Mesendoderm (in vitro differentiated cells): Measurements from ENCODE around the gene SLC35A3.

Experiments used
- DNase-seq: peaks from one replicate; pipeline ENCODE4 v3.0.0; 2013
- H2AK5ac ChIP-seq: 2 replicates; pipeline ENCODE4 v1.6.1; 2013; ENCODE audit warnings: low read length, inconsistent platforms
- H2BK120ac ChIP-seq: 2 replicates; pipeline ENCODE4 v1.6.1; 2013; ENCODE audit warnings: low read depth, mild to moderate bottlenecking, low read length, moderate library complexity, mixed read lengths
- H2BK15ac ChIP-seq: replicated peaks from 2 replicates; pipeline ENCODE4 v1.6.1; 2013; ENCODE audit warnings: low read depth, mild to moderate bottlenecking, moderate library complexity
- H2BK5ac ChIP-seq: 2 replicates; pipeline ENCODE4 v1.6.1; 2013; ENCODE audit warnings: low read length, inconsistent platforms
- H3K18ac ChIP-seq: 2 replicates; pipeline ENCODE4 v1.6.1; 2013; ENCODE audit warnings: mild to moderate bottlenecking, low read length, mixed read lengths
- H3K23ac ChIP-seq: one replicate; pipeline ENCODE4 v1.6.1; 2013; ENCODE audit warnings: low read length
- H3K27ac ChIP-seq: 2 replicates; pipeline ENCODE4 v1.5.1; 2013; ENCODE audit warnings: low read depth, mild to moderate bottlenecking, inconsistent platforms, low read length, moderate library complexity
- H3K27me3 ChIP-seq: 2 replicates; pipeline ENCODE4 v1.6.1; 2013; ENCODE audit warnings: low read length, control low read depth, mild to moderate bottlenecking, inconsistent platforms; ENCODE audit not compliant: insufficient read depth, poor library complexity
- H3K36me3 ChIP-seq: 2 replicates; pipeline ENCODE4 v1.6.1; 2013; ENCODE audit warnings: low read length, inconsistent platforms; ENCODE audit not compliant: control insufficient read depth, insufficient read depth
- H3K4ac ChIP-seq: one replicate; pipeline ENCODE4 v1.6.1; 2013; ENCODE audit warnings: low read depth, mild to moderate bottlenecking, low read length, moderate library complexity
- H3K4me1 ChIP-seq: 2 replicates; pipeline ENCODE4 v1.6.1; 2013; ENCODE audit warnings: low read depth, low read length, inconsistent platforms; ENCODE audit not compliant: control insufficient read depth
- H3K4me2 ChIP-seq: 2 replicates; pipeline ENCODE4 v1.6.1; 2013; ENCODE audit warnings: low read length
- H3K4me3 ChIP-seq: 2 replicates; pipeline ENCODE4 v1.5.1; 2013; ENCODE audit warnings: mild to moderate bottlenecking, low read length
- H3K56ac ChIP-seq: one replicate; pipeline ENCODE4 v1.6.1; 2013; ENCODE audit warnings: low read length
- H3K79me1 ChIP-seq: 2 replicates; pipeline ENCODE4 v1.6.1; 2013; ENCODE audit warnings: low read length, inconsistent platforms
- H3K79me2 ChIP-seq: 2 replicates; pipeline ENCODE4 v1.6.1; 2013; ENCODE audit warnings: mild to moderate bottlenecking, low read length; ENCODE audit not compliant: control insufficient read depth, insufficient read depth
- H3K9ac ChIP-seq: 2 replicates; pipeline ENCODE4 v1.6.1; 2013; ENCODE audit warnings: low read length, inconsistent platforms
- H4K5ac ChIP-seq: one replicate; pipeline ENCODE4 v1.6.1; 2013; ENCODE audit warnings: low read length
- H4K8ac ChIP-seq: one replicate; pipeline ENCODE4 v1.6.1; 2013; ENCODE audit warnings: low read depth, mild to moderate bottlenecking, control low read depth, low read length, moderate library complexity
- WGBS: extraction: QIAGEN DNeasy Blood & Tissue Kit; methylation state at CpG from one replicate; pipeline ENCODE4 v1.1.7; 2013; ENCODE audit warnings: low lambda C conversion rate, missing lambda C conversion rate; ENCODE audit not compliant: insufficient coverage; ENCODE audit errors: extremely low coverage; 5-methylcytosine and 5-hydroxymethylcytosine counted together

The SLC35A3 gene

GRCh38 chr1:99996951-99997350 lies 27.2 kb downstream of the SLC35A3 start:
- Histone ChIP-seq H3K4me1 (no peaks in the 10 kb centered on the region), H2BK15ac (no peak overlapping the region), H3K18ac (no peak overlapping the region), H3K79me1 (no peaks in the 10 kb centered on the region), H3K56ac (no peak overlapping the region), H3K4me2 (no peak overlapping the region), H3K4me3 (no peak overlapping the region), H3K9ac (no peak overlapping the region), H4K5ac (no peak overlapping the region), H3K4ac (no peak overlapping the region), H2AK5ac (no peak overlapping the region), H4K8ac (no peak overlapping the region), H3K79me2 (no peaks in the 10 kb centered on the region), H3K36me3 (no peaks in the 10 kb centered on the region), H2BK120ac (no peak overlapping the region), H2BK5ac (no peak overlapping the region), H3K27me3 (no peaks in the 10 kb centered on the region), H3K23ac (no peak overlapping the region), H3K27ac (no peak overlapping the region)
- no peak for DNase-seq
- WGBS, result no CpG with 5 or more reads among the region's 4 CpGs

GRCh38 chr1:100001462-100001861 lies 31.7 kb downstream of the SLC35A3 start:
- Histone ChIP-seq H3K4me1 (no peaks in the 10 kb centered on the region), H4K8ac (no peak overlapping the region), H3K27ac (no peak overlapping the region), H3K36me3 (no peaks in the 10 kb centered on the region), H2AK5ac (no peak overlapping the region), H3K56ac (no peak overlapping the region), H3K9ac (no peak overlapping the region), H3K4me2 (no peak overlapping the region), H3K79me1 (peaks cover 3% of the 10 kb centered on the region), H2BK15ac (no peak overlapping the region), H3K27me3 (no peaks in the 10 kb centered on the region), H3K18ac (no peak overlapping the region), H2BK5ac (no peak overlapping the region), H3K4ac (no peak overlapping the region), H3K4me3 (no peak overlapping the region), H2BK120ac (no peak overlapping the region), H3K23ac (no peak overlapping the region), H4K5ac (no peak overlapping the region), H3K79me2 (no peaks in the 10 kb centered on the region)
- WGBS, result no CpG with 5 or more reads among the region's 2 CpGs
- DNase-seq, result no peak

DNA sequence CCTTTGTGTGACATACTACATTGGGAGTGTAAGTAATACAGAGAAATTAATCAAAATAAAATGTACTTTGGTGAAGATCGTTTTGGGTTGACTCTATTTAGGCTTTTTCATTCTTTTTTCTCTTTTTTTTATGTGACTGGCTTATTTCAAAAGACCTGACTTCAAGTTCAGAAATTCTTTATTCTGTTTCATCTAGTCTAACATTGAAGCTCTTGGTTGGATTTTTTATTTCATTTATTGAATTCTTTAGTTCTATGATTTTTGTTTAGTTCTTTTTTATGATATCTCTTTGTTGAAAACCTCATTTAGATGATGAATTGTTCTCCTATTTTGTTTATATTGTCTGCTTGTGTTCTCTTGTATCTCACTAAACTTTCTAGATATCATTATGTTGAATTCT lies 35.6 kb downstream of the SLC35A3 start:
- H2BK15ac ChIP-seq, result no peak overlapping the region
- WGBS, result no CpG with 5 or more reads among the region's 1 CpG

DNA sequence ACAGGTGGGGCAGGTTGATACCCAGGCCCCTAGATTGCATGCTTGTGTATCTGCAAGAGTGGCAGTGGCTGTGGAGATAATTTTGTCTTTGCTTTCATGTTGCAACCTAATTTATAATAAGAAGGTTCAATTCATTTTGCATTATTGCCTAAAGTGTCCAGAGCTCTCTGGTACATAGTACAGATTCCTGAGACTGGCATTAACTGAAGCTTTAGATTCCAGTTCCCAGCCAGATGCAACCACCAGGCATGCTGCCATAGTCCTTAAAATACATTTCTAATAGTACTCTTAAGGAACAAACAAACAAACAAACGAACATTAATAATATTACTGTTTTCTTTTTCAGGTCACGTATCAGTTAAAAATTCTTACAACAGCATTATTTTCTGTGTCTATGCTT lies 36.9 kb downstream of the SLC35A3 start:
- no peaks in the 10 kb centered on the region for H3K36me3 ChIP-seq
- no peaks in the 10 kb centered on the region for H3K27me3 ChIP-seq
- no peak overlapping the region for H2BK15ac ChIP-seq
- no peak overlapping the region for H3K23ac ChIP-seq
- no peak overlapping the region for H4K5ac ChIP-seq
- no peak overlapping the region for H2BK5ac ChIP-seq
- no peak overlapping the region for H3K4ac ChIP-seq
- H3K9ac ChIP-seq, result no peak overlapping the region
- H3K79me1 ChIP-seq, result peaks cover 3% of the 10 kb centered on the region
- no peak overlapping the region for H2AK5ac ChIP-seq
- H3K18ac ChIP-seq, result no peak overlapping the region
- no peak overlapping the region for H2BK120ac ChIP-seq
- H3K4me2 ChIP-seq, result no peak overlapping the region
- no CpG with 5 or more reads among the region's 2 CpGs for WGBS
- no peaks in the 10 kb centered on the region for H3K79me2 ChIP-seq
- H4K8ac ChIP-seq, result no peak overlapping the region
- no peak for DNase-seq
- H3K56ac ChIP-seq, result no peak overlapping the region
- H3K4me1 ChIP-seq, result no peaks in the 10 kb centered on the region
- no peak overlapping the region for H3K4me3 ChIP-seq
- H3K27ac ChIP-seq, result no peak overlapping the region

More for the DNA sequence above, 35.6 kb downstream of the SLC35A3 start:
- H3K36me3 ChIP-seq, result no peaks in the 10 kb centered on the region
- H2BK120ac ChIP-seq, result no peak overlapping the region
- H3K27ac ChIP-seq, result no peak overlapping the region
- H3K9ac ChIP-seq, result no peak overlapping the region
- H3K4me3 ChIP-seq, result no peak overlapping the region
- no peak overlapping the region for H2AK5ac ChIP-seq
- no peaks in the 10 kb centered on the region for H3K27me3 ChIP-seq
- no peaks in the 10 kb centered on the region for H3K4me1 ChIP-seq
- H3K56ac ChIP-seq, result no peak overlapping the region
- no peak overlapping the region for H3K4ac ChIP-seq
- no peak for DNase-seq
- H4K8ac ChIP-seq, result no peak overlapping the region
- H3K79me2 ChIP-seq, result no peaks in the 10 kb centered on the region
- no peak overlapping the region for H3K4me2 ChIP-seq
- peaks cover 3% of the 10 kb centered on the region for H3K79me1 ChIP-seq
- no peak overlapping the region for H3K18ac ChIP-seq
- no peak overlapping the region for H3K23ac ChIP-seq
- H2BK5ac ChIP-seq, result no peak overlapping the region
- no peak overlapping the region for H4K5ac ChIP-seq

DNA sequence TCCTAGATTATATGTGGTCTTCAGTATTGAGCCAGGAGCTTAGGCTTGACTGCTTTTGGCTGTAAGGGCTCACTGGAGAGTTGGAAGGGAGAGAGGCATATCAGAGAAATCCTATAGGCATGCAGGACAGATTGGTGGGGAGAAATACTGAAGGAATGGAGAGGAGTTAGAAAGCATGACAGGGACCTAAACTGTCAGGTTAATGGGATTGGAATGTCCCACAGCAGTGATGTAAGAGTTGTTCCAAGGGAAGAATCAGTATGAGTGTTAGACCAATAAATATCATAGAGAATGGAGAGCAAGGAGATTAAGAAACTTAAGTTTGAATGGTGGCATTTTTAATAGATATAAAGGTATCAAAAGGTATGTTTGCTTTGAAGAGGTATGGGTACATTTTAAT lies 39.7 kb downstream of the SLC35A3 start:
- Histone ChIP-seq H3K4me3 (no peak overlapping the region), H4K8ac (no peak overlapping the region), H4K5ac (no peak overlapping the region), H3K27ac (no peak overlapping the region), H3K23ac (no peak overlapping the region), H3K56ac (no peak overlapping the region), H3K4me1 (no peaks in the 10 kb centered on the region), H2AK5ac (no peak overlapping the region), H3K4me2 (no peak overlapping the region), H3K79me1 (peaks cover 3% of the 10 kb centered on the region), H3K9ac (no peak overlapping the region), H2BK5ac (no peak overlapping the region), H3K27me3 (no peaks in the 10 kb centered on the region), H3K36me3 (no peaks in the 10 kb centered on the region), H3K79me2 (no peaks in the 10 kb centered on the region), H3K4ac (no peak overlapping the region), H2BK15ac (no peak overlapping the region), H3K18ac (no peak overlapping the region), H2BK120ac (no peak overlapping the region)
- DNase-seq, result peak; percentile 55

DNA sequence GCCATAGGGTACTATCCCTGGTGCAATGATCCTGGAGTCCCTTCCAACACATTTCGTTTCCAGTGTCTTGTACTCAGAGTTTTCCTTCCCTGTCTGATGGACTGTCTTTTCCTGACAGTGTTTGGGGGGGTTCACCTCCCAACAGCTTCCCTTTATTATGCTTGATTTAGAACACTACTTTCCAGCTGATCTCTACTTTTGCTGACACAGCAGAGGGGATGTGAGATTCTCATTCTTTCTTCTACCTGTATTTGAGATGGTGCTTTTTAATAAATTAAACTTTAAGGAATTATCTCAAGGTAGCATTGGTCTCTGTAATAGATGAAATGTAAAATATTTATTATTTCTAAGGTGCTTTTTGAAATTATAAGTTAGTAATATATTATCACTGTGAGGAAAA lies 41.0 kb downstream of the SLC35A3 start:
- H3K4me3 ChIP-seq, result no peak overlapping the region
- no CpG with 5 or more reads among the region's 1 CpG for WGBS
- DNase-seq, result no peak

More for the DNA sequence above, 41.0 kb downstream of the SLC35A3 start:
- Histone ChIP-seq H4K8ac (no peak overlapping the region), H3K36me3 (no peaks in the 10 kb centered on the region), H3K23ac (no peak overlapping the region), H3K18ac (no peak overlapping the region), H2BK5ac (no peak overlapping the region), H3K9ac (no peak overlapping the region), H3K27me3 (no peaks in the 10 kb centered on the region), H3K4me1 (no peaks in the 10 kb centered on the region), H3K4ac (no peak overlapping the region), H3K27ac (no peak overlapping the region), H4K5ac (no peak overlapping the region), H3K79me1 (peaks cover 3% of the 10 kb centered on the region), H2AK5ac (no peak overlapping the region), H3K79me2 (no peaks in the 10 kb centered on the region), H2BK15ac (no peak overlapping the region), H3K56ac (no peak overlapping the region), H3K4me2 (no peak overlapping the region), H2BK120ac (no peak overlapping the region)
